Keratinocyte (primary cell): ENCODE measurements around the gene FBXL17. TPM values are rescaled to one million over a fixed set of nuclear protein-coding genes. Genes with fewer than 3 reads are reported as not detected.

Source experiments
- DNase-seq: peaks from one replicate; pipeline ENCODE4 v3.0.0-alpha.2; 2011; ENCODE audit warnings: low read depth, missing footprints, low spot score
- FAIRE-seq: peaks from 2 replicates; lab custom pipeline; 2011; peaks lifted over from hg19 to GRCh38; lab: Jason Lieb, UNC
- H2AFZ ChIP-seq: 2 replicates; pipeline ENCODE4 v1.6.0; 2012; ENCODE audit warnings: low read length, control low read depth, inconsistent platforms; ENCODE audit not compliant: control insufficient read depth
- H3K27ac ChIP-seq: 2 replicates; pipeline ENCODE4 v1.5.1; 2011; ENCODE audit warnings: low read length; ENCODE audit not compliant: control insufficient read depth, insufficient read depth
- H3K27me3 ChIP-seq: 3 replicates; pipeline ENCODE4 v1.6.0; 2011; ENCODE audit warnings: low read length; ENCODE audit not compliant: control insufficient read depth, insufficient read depth; ENCODE audit errors: extremely low read depth
- H3K36me3 ChIP-seq, 2 experiments: 2 replicates in 1 of 2; 3 replicates in 1 of 2; pipeline ENCODE4 v1.5.1; 2011; ENCODE audit warnings: low read length in 2 of 2, mild to moderate bottlenecking in 1 of 2; ENCODE audit not compliant: control insufficient read depth in 2 of 2, insufficient read depth in 2 of 2; ENCODE audit errors: extremely low read depth in 1 of 2
- H3K4me1 ChIP-seq: 3 replicates; pipeline ENCODE4 v1.5.1; 2011; ENCODE audit warnings: low read length; ENCODE audit not compliant: control insufficient read depth, insufficient read depth; ENCODE audit errors: extremely low read depth
- H3K4me2 ChIP-seq: 3 replicates; pipeline ENCODE4 v1.6.0; 2011; ENCODE audit warnings: low read depth, low read length; ENCODE audit not compliant: control insufficient read depth, insufficient read depth; ENCODE audit errors: extremely low read depth
- H3K4me3 ChIP-seq, 3 experiments: fragments of 200-600 bp in 1 of 3; sonication (generic) in 1 of 3; 2 replicates in 2 of 3; 3 replicates in 1 of 3; pipeline ENCODE4 v1.5.1; 2011 to 2016; ENCODE audit warnings: low read length in 3 of 3, mild to moderate bottlenecking in 3 of 3, control low read depth in 2 of 3, inconsistent platforms in 1 of 3, low read depth in 1 of 3, mixed read lengths in 1 of 3, mixed run types in 1 of 3, moderate library complexity in 1 of 3; ENCODE audit not compliant: control insufficient read depth in 2 of 3, insufficient read depth in 2 of 3; ENCODE audit errors: extremely low read depth in 1 of 3
- H3K79me2 ChIP-seq: 2 replicates; pipeline ENCODE4 v1.6.0; 2012; ENCODE audit warnings: low read length; ENCODE audit not compliant: control insufficient read depth, insufficient read depth
- H3K9ac ChIP-seq: 3 replicates; pipeline ENCODE4 v1.6.0; 2011; ENCODE audit warnings: low read length; ENCODE audit not compliant: control insufficient read depth, insufficient read depth; ENCODE audit errors: extremely low read depth
- H3K9me1 ChIP-seq: 3 replicates; pipeline ENCODE4 v1.6.0; 2011; ENCODE audit warnings: low read length; ENCODE audit not compliant: control insufficient read depth, insufficient read depth; ENCODE audit errors: extremely low read depth
- H3K9me3 ChIP-seq: 2 replicates; pipeline ENCODE4 v1.5.1; 2012; ENCODE audit warnings: low read depth, low read length; ENCODE audit not compliant: control insufficient read depth
- H4K20me1 ChIP-seq: 3 replicates; pipeline ENCODE4 v1.6.0; 2011; ENCODE audit warnings: low read length; ENCODE audit not compliant: control insufficient read depth, insufficient read depth; ENCODE audit errors: extremely low read depth
- CTCF ChIP-seq, 3 experiments: IDR thresholded peaks in 1 of 3; conservative IDR thresholded peaks in 1 of 3; optimal IDR thresholded peaks in 1 of 3; 2 replicates in 2 of 3; 3 replicates in 1 of 3; pipeline versions ENCODE3 to v1.5.1; 2011; ENCODE audit warnings: low read length in 3 of 3, mild to moderate bottlenecking in 3 of 3, moderate library complexity in 2 of 3, control low read depth in 1 of 3, inconsistent platforms in 1 of 3; ENCODE audit not compliant: insufficient read depth in 2 of 3; ENCODE audit errors: extremely low read depth in 1 of 3
- EZH2 ChIP-seq: IDR thresholded peaks from one replicate; pipeline ENCODE4 v1.6.1; 2012; ENCODE audit warnings: inconsistent platforms, mild to moderate bottlenecking, low read length, moderate library complexity
- dilution Hi-C: fragments of 300-500 bp; cut with MboI; formaldehyde crosslinking; loops from one replicate; pipeline ENCODE4 v1.7.0; 2020; ENCODE audit warnings: low sequenced_read_pairs; ENCODE audit not compliant: extremely low pct_ligation_motif_present
- polyA plus RNA-seq, 5 experiments: library from polyadenylated mRNA; depleted of rRNA in 3 of 5; stranded (reverse) in 3 of 5; stranded (forward) in 1 of 5; unstranded in 1 of 5; fragments of >200 nt; gene quantifications; 1 replicate in 1 of 5; 2 replicates in 3 of 5; 3 replicates in 1 of 5; pipeline versions ENCODE4 v1.2.1 to v1.2.3, GENCODE V29; 2011 to 2012; ENCODE audit warnings: missing spikeins in 2 of 5, low read depth in 1 of 5, low replicate concordance in 1 of 5

FBXL17 gene
- polyA plus RNA-seq, 1 donor (not counting 4 experiments of a cell fraction or from before 2014, with no cell fraction given) = 5.7 TPM

- FAIRE-seq = no peak
- H2AFZ ChIP-seq = no peak overlapping the region
These were observed 410.1 kb downstream of the FBXL17 start for GRCh38 chr5:107971846-107972245.

DNA sequence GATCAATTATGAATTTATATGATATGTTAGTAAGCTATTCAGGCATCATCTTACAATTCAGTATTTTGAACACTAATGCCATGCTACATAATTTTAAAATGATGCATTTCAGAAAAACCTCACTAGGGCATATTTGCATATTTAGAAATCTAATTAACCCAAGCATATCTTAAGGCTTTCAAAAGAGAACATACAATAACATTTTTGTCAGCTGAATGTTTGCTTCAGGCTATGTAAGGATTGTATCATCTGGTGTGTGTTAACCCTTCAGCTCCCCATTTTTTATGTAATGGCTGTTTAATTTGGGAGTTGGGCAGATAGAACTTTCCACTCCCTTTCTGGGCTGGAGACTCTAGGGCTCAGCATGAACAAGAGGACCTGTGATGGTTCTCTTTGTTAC lies 412.1 kb downstream of the FBXL17 start:
- Histone ChIP-seq H3K9ac (no peak overlapping the region), H3K9me1 (no peaks in the 10 kb centered on the region), H3K36me3 (no peaks in the 10 kb centered on the region), H4K20me1 (no peaks in the 10 kb centered on the region), H3K79me2 (no peaks in the 10 kb centered on the region), H3K4me1 (no peaks in the 10 kb centered on the region), H3K9me3 (no peaks in the 10 kb centered on the region), H3K4me2 (no peak overlapping the region), H3K27me3 (no peaks in the 10 kb centered on the region), H2AFZ (no peak overlapping the region), H3K4me3 (no peak overlapping the region), H3K27ac (no peak overlapping the region)
- dilution Hi-C loops = no loop called here
- DNase-seq (no peak), FAIRE-seq (no peak)
- no peak for TF ChIP-seq CTCF (optimal IDR thresholded peaks at IDR 0.05 in 1 of 3, IDR thresholded peaks at IDR 0.05 in 1 of 3, conservative IDR thresholded peaks at IDR 0.05 in 1 of 3; ENCODE audit: extremely low read depth in 1 of 3, insufficient read depth in 2 of 3, low read length in 3 of 3)
- TF ChIP-seq EZH2 = no peak

More at GRCh38 chr5:107971846-107972245, 410.1 kb downstream of the FBXL17 start:
- no peak for DNase-seq
- H3K9me1 ChIP-seq = no peaks in the 10 kb centered on the region
- no peaks in the 10 kb centered on the region for H4K20me1 ChIP-seq
- no peaks in the 10 kb centered on the region for H3K27me3 ChIP-seq
- H3K79me2 ChIP-seq = no peaks in the 10 kb centered on the region
- H3K9ac ChIP-seq = no peak overlapping the region
- H3K4me3 ChIP-seq = no peak overlapping the region
- TF ChIP-seq EZH2 = no peak
- no peak for TF ChIP-seq CTCF (optimal IDR thresholded peaks at IDR 0.05 in 1 of 3, IDR thresholded peaks at IDR 0.05 in 1 of 3, conservative IDR thresholded peaks at IDR 0.05 in 1 of 3; ENCODE audit: extremely low read depth in 1 of 3, insufficient read depth in 2 of 3, low read length in 3 of 3)
- dilution Hi-C loops = no loop called here
- no peaks in the 10 kb centered on the region for H3K9me3 ChIP-seq
- no peak overlapping the region for H3K27ac ChIP-seq
- H3K4me2 ChIP-seq = no peak overlapping the region
- H3K4me1 ChIP-seq = no peaks in the 10 kb centered on the region
- H3K36me3 ChIP-seq = no peaks in the 10 kb centered on the region
